HCT116 (cell line): ENCODE results near the gene SELP.

Source experiments
- EGR1 ChIP-seq: IDR thresholded peaks from 2 replicates; pipeline ENCODE4 v1.6.1; 2012; ENCODE audit warnings: low read depth
- POLR2A ChIP-seq: IDR thresholded peaks from 2 replicates; pipeline ENCODE4 v1.7.0; 2011; ENCODE audit warnings: borderline replicate concordance; ENCODE audit not compliant: insufficient read depth, insufficient read length; ENCODE audit errors: extremely low read depth
- POLR2AphosphoS5 ChIP-seq: IDR thresholded peaks from 2 replicates; pipeline ENCODE4 v1.6.1; 2011; ENCODE audit warnings: mild to moderate bottlenecking, low read depth, low read length, moderate library complexity
- RAD21 ChIP-seq: IDR thresholded peaks from 2 replicates; pipeline ENCODE4 v1.6.1; 2012; ENCODE audit warnings: low read depth, mild to moderate bottlenecking
- SIN3A ChIP-seq: IDR thresholded peaks from 2 replicates; pipeline ENCODE4 v1.6.1; 2012; ENCODE audit warnings: low read depth
- SP1 ChIP-seq: IDR thresholded peaks from 2 replicates; pipeline ENCODE4 v1.6.1; 2012; ENCODE audit warnings: low read depth
- TF ChIP-seq, protein P1 (sequence below): IDR thresholded peaks from 2 replicates; pipeline ENCODE4 v1.6.1; 2012
- TF ChIP-seq, protein P2 (sequence below): IDR thresholded peaks from 2 replicates; pipeline ENCODE4 v1.6.1; 2011; ENCODE audit warnings: mild to moderate bottlenecking, low read length, moderate library complexity; ENCODE audit not compliant: insufficient replicate concordance; ENCODE audit errors: extremely low read depth
- TF ChIP-seq, protein P3 (sequence below), 3 experiments: fragments of 200-600 bp in 1 of 3; sonication (generic) in 1 of 3; IDR thresholded peaks in 2 of 3; conservative IDR thresholded peaks in 1 of 3; 2 replicates each; pipeline ENCODE4 v1.5.1; 2012 to 2017; ENCODE audit warnings: low read depth in 2 of 3, low read length in 2 of 3, antibody characterized with exemption in 1 of 3, borderline replicate concordance in 1 of 3, control low read depth in 1 of 3, mild to moderate bottlenecking in 1 of 3, mixed read lengths in 1 of 3, mixed run types in 1 of 3, moderate library complexity in 1 of 3; ENCODE audit not compliant: insufficient read depth in 1 of 3
- TF ChIP-seq, protein P4 (sequence below): IDR thresholded peaks from 2 replicates; pipeline ENCODE4 v1.6.1; 2012; ENCODE audit warnings: low read depth

DNA sequence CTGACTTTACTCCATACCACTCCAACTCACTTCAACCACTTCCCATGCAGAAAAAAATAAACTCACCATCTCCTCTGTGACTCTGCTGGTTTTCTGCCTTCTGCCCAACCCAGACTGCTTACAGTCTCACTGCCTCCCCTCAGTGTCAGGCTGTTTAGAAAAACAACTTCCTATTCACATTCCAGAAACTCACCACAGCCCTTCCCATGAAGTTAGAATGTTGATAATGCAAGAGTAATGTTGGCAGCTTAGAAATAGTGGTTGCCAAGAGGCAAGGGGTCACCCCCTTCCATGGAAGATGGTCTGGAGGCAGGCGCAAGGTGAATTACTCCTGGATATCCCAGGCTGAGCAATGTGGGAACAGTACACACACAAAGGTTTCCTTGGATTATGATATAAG lies at the start of gene SELP:
- TF ChIP-seq, protein P1, sequence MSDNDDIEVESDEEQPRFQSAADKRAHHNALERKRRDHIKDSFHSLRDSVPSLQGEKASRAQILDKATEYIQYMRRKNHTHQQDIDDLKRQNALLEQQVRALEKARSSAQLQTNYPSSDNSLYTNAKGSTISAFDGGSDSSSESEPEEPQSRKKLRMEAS, result no peak
- TF ChIP-seq SIN3A, result no peak
- no peak for TF ChIP-seq RAD21
- no peak for TF ChIP-seq EGR1
- TF ChIP-seq SP1, result no peak
- TF ChIP-seq, protein P2, sequence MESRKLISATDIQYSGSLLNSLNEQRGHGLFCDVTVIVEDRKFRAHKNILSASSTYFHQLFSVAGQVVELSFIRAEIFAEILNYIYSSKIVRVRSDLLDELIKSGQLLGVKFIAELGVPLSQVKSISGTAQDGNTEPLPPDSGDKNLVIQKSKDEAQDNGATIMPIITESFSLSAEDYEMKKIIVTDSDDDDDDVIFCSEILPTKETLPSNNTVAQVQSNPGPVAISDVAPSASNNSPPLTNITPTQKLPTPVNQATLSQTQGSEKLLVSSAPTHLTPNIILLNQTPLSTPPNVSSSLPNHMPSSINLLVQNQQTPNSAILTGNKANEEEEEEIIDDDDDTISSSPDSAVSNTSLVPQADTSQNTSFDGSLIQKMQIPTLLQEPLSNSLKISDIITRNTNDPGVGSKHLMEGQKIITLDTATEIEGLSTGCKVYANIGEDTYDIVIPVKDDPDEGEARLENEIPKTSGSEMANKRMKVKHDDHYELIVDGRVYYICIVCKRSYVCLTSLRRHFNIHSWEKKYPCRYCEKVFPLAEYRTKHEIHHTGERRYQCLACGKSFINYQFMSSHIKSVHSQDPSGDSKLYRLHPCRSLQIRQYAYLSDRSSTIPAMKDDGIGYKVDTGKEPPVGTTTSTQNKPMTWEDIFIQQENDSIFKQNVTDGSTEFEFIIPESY, result no peak
- TF ChIP-seq, protein P3, sequence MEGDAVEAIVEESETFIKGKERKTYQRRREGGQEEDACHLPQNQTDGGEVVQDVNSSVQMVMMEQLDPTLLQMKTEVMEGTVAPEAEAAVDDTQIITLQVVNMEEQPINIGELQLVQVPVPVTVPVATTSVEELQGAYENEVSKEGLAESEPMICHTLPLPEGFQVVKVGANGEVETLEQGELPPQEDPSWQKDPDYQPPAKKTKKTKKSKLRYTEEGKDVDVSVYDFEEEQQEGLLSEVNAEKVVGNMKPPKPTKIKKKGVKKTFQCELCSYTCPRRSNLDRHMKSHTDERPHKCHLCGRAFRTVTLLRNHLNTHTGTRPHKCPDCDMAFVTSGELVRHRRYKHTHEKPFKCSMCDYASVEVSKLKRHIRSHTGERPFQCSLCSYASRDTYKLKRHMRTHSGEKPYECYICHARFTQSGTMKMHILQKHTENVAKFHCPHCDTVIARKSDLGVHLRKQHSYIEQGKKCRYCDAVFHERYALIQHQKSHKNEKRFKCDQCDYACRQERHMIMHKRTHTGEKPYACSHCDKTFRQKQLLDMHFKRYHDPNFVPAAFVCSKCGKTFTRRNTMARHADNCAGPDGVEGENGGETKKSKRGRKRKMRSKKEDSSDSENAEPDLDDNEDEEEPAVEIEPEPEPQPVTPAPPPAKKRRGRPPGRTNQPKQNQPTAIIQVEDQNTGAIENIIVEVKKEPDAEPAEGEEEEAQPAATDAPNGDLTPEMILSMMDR (IDR thresholded peaks at IDR 0.05 in 2 of 3, conservative IDR thresholded peaks at IDR 0.05 in 1 of 3; ENCODE audit: borderline replicate concordance in 1 of 3, insufficient read depth in 1 of 3, low read depth in 2 of 3, low read length in 2 of 3), result no peak
- TF ChIP-seq POLR2AphosphoS5, result no peak
- no peak for TF ChIP-seq POLR2A
- TF ChIP-seq, protein P4, sequence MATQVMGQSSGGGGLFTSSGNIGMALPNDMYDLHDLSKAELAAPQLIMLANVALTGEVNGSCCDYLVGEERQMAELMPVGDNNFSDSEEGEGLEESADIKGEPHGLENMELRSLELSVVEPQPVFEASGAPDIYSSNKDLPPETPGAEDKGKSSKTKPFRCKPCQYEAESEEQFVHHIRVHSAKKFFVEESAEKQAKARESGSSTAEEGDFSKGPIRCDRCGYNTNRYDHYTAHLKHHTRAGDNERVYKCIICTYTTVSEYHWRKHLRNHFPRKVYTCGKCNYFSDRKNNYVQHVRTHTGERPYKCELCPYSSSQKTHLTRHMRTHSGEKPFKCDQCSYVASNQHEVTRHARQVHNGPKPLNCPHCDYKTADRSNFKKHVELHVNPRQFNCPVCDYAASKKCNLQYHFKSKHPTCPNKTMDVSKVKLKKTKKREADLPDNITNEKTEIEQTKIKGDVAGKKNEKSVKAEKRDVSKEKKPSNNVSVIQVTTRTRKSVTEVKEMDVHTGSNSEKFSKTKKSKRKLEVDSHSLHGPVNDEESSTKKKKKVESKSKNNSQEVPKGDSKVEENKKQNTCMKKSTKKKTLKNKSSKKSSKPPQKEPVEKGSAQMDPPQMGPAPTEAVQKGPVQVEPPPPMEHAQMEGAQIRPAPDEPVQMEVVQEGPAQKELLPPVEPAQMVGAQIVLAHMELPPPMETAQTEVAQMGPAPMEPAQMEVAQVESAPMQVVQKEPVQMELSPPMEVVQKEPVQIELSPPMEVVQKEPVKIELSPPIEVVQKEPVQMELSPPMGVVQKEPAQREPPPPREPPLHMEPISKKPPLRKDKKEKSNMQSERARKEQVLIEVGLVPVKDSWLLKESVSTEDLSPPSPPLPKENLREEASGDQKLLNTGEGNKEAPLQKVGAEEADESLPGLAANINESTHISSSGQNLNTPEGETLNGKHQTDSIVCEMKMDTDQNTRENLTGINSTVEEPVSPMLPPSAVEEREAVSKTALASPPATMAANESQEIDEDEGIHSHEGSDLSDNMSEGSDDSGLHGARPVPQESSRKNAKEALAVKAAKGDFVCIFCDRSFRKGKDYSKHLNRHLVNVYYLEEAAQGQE, result no peak
